NCI-H1930 (cell line): ENCODE measurements around the gene TMEM119.
"Not testable (repeated sequence)": the region's sequence is repeated elsewhere in the genome, so short reads cannot be mapped to it uniquely, and the experiment has no call there.

Experiments
- DNase-seq, 2 experiments: peaks; one replicate each; lab custom pipeline; 2025; lab: John Stamatoyannopoulos, UW

TMEM119 gene

DNA sequence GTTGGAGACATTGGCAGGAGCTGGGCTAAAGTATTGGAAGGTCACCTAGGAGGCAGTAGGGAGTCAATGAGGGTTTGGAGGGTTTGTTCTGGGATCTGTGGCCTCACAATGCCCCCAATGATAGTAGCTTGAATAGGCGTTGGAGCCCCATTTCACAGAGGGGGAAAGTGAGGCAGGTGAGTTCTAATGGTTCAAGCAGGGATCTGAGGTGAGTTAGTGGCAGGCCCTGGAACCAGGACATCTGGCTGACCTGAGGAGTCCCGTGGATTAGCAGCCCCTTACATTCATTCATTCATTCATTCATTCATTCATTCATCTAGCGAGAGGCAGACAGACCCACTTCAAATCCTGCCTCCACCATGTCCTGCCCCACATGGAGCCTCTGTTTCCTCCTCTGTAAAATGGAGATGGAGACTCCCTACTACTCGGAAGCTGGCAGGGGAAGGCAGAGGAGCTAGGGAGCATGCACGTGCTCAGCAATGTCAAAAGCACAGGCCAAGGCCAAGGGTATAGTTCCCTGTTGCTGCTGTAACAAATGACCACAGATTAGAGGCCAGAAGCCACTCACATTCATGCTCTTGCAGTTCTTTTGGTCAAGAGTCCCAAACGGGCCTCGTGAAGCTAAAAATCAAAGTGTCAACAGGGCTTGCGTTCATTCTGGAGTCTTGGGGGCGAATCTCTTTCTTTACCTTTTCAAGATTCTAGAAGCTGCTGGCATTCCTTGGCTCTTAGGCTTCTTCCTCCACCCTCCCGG lies 2.2 kb upstream of the TMEM119 start:
- DNase-seq = no peak

DNA sequence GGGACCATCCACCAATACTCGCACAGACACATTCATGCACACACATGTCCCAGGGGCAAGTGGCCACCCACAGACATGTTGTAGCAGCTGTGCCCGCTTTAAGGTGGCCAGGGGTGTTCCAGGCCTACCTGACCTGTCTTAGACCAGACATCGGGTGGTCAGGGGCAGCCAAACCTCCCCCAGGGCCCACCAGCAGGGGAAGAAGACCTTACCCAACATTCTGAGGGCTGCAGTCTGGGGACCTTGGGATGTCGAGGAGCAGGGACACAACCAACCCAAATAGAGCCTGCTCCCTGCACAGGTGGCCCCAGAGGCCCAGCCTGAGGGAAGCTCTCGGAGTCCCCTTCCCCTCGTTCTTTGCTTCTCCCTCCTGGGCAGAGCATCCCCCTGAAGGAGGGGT lies 1.7 kb upstream of the TMEM119 start:
- DNase-seq = no peak

DNA sequence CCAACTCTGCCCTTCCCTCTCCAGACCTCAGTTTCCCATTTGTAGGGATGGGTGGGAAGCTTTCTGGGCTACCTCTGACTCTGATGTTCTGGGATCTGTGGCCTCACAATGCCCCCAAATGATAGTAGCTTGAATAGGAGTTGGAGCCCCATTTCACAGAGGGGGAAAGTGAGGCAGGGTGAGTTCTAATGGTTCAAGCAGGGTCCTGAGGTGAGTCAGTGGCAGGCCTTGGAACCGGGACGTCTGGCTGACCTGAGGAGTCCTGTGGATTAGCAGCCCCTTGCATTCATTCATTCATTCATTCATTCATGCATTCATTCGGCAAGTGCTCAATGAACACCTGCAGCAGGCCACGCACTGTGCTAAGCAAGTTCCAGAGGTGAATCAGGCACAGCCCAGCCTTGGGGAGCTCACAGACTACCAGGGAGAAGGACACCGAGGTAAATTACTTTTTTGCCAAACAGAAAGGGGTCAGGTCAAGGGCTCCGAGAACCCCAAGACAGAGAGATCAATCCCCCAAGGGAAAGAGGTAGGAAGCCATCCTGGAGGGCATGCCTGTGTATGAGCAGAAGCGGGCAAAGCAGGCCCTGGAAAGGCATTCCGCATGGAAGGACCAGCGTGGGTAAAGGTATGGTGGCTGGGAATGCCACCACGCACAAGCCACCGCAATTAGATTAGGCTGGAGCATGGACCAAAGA lies 818 bp upstream of the TMEM119 start:
- no peak for DNase-seq

DNA sequence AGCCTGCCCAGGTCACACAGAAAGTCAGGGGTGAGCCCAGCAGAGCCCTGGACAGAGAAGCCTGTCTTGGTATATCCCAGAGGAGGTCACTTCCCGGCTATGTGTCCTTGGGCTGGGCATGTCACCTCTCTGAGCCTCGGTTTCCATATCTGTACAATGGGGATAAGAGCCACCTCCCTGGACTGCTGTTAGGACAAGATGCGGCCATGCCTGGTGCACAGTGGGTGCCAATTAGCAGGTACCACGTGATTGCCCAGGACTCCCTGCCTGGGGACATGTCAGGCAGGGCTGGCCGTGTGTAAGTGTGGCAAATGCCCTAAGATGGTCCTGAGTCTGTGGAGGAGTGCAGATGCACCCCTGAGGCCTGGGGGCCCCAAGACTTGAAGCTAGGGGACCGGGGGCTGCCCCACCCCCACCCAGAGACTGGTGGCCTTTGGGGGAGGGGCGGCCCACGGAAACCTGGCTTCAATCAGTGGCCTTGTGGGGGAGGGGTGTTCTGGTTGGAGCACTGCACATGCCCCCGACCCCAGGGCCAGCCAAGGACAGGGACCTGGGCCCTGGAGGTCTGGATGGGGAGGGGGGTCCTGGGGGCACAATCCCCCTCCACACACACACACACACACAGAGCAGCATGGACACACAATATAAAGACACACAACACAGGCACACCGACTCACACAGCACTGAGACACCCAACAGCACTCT lies 878 bp downstream of the TMEM119 start:
- DNase-seq = no peak

DNA sequence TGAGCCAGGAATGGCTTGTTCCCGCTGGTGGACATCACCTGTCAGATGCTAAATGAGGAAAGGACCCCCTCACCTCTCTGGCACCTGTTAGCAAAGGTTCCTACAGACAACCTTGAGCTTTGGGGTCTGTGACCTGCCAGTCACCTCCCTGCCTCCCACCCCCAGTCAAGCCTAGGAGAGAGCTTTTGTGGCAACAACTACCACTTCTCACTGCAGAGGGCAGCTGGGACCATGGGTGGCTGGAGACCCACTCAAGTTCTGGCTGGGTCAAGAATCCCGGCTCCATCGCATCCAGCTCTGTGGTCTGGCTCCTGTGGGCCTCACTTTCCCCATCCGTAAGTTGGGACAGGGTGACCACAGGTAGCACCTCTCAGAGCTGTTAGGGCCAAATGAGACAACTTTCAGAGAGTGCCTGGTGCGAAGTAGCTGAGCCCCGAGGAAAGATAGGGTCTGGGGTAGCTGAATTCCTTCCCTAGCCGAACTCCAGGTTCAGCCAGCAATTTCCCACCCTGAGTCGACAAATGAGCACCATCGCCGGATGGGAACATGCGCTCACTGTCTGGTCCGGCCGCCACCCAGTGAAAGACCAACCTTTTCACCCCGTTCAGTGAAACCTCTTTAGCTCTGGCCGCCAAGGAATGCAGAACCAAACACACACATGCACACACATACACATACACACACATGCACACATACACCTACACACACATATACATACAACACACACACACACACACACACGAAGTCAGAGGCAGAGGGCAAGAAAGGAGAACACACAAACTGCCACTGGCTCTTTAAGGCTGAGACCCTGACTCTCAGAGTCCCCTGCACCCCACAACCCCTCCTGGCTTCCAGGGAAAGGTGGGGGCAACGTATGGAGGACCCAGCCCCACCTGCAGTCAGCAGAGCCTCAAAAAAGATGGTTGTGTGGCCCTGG lies 1.9 kb downstream of the TMEM119 start:
- DNase-seq = no peak

DNA sequence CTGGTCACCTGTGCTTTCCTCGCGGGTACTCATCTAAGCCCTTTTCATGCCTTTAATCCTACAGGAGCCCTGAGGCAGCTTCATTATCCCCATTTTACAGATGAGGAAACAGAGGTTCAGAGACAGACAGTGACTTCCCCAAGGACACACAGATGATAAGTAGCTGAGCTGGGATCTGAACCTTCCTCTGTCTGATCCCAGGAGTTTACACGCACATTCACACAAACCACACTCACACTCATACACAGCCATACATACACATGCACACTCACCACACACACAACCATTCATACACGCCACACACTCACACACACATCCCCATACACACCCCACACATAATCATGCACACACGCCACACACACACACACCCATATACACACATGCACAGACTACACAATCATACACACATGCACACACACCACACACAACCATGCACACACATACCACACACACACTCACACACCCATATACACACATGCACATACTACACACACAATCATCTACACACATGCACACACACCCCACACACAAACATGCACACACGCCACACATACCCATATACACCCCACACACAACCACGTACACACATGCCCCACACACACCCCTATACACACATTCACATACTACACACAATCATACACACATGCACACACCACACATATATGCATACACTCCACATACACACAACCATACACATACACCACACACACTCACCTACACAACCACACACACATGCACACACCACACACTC lies 2.7 kb downstream of the TMEM119 start:
- no peak for DNase-seq

DNA sequence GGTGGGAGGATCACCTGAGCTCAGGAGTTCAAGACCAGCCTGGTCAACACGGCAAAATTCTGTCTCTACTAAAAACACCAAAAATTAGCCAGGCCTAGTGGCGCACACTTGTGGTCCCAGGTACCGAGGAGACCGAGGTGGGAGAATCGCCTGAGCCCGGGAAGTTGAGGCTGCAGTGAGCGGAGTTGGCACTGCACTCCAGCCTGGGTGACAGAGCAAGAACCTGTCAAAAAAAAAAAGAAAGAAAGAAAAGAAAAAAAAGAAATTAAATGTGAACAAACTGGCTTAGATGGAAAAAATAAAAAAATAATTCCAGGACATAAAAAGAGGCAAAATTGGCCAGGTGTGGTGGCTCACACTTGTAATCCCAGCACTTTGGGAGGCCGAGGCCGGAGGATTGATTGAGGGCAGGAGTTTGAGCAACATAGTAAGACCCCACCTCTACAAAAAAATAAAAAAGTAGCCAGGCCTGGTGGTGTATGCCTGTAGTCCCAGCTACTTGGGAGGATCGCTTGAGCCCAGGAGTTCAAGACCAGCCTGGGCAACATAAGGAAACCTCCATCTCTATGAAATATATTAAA lies 3.5 kb downstream of the TMEM119 start:
- no peak for DNase-seq

DNA sequence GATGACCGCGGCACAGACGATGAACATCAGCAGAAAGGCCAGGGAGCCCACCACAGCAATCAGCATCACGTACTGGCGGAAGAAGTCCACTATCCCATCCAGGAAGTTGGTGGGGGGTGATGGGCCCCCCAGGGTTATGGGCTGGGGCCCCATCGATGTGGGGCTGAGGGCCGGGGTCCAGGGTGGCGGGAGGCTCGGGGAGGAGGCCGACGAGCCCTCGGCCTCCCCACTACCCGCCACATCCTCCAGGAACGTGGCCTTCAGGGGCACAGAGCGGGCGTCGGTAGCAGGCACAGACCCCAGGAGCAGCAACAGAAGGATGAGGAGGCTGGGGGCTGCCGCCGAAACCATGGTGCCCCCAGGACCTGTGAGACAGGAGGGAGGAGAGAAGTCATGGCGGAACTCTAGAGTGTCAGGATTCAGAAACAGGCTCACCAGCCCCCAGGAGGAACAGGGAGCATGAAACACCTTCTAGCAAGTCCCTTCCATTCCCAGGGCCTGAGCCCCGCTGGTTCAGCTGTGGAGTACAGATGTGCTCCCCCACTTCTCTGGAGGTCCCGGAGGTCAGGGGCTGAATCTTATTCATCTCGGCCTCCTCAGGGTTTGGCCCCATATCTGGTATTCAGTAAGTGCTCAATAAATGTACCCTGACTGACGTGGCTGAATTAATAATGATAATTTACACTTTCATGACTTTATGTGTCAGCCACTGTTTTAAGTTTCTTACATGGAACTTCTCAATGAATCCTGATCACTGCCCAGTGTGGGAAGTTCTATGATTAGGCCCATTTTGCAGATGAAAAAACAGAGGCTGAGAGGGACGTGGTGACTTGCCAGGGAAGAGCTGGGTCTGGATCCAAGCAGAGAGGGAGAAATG lies 5.6 kb downstream of the TMEM119 start:
- DNase-seq = no peak

DNA sequence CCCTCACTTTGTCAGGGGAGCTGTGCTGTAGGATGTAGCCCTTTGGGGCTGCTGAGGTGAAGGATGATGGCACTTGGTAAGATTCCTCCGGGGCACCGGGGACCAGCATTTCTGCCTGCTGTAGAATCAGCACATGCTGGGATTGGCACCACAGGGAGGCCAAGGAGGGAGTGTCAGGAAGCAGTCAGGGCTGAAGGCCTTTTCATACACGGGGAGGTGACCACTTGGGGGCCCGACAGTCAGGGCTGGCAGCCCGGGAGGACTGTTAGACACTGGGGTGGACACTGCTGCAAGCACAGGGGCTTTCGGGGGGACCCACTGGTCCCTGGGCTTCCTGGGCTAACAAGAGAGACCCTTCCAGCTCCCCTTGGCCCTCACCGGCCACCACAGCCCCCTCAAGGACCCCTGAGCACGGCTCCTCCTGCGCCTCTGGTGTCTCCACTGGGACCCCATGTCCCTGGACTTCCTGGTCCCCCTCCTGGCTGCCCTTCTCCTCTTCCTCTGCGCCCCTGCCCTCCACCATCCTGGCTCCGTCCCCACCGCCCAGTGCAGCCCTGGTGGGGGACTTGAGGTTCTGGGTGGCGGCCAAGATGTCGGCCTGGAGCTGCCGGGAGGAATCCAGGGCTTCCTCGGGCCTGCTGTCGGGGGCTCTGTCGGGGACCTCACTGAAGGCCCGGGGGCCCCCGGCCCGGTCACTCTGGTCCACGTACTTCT lies 6.5 kb downstream of the TMEM119 start:
- DNase-seq = no peak

DNA sequence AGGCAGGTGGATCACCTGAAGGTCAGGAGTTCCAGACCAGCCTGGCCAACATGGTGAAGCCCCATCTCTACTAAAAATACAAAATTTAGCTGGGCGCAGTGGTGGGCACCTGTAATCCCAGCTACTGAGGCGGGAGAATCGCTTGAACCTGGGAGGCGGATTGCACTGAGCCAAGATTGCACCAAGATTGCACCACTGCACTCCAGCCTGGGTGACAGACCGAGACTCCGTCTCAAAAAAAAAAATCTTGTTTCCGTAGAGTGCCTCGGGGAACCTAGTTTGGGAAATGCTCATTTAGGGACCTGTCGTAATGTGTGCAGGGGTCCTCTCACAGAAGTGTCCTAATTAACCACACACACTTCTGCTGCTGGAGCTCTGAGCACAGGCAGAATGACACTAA lies 7.4 kb downstream of the TMEM119 start:
- DNase-seq = not testable (repeated sequence)

DNA sequence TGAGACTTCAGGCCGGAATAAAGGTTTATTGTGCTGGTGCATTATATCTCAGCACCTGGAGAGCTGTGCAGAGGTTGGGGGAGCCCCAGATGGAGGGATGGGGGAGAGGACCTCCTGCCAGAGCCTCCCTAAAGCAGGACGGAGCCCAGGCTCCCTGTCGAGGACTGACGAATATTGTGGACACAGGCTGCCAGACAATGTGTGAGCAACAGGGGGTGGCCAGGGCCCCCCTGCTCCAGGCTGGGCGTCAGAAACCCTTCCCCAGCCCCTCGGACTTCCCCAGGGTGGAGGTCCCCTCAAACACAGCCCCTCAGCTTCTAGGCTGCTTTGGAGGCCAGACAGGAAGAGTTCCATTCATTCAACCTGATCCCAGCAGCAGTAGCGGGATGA lies 8.0 kb downstream of the TMEM119 start:
- no peak for DNase-seq

DNA sequence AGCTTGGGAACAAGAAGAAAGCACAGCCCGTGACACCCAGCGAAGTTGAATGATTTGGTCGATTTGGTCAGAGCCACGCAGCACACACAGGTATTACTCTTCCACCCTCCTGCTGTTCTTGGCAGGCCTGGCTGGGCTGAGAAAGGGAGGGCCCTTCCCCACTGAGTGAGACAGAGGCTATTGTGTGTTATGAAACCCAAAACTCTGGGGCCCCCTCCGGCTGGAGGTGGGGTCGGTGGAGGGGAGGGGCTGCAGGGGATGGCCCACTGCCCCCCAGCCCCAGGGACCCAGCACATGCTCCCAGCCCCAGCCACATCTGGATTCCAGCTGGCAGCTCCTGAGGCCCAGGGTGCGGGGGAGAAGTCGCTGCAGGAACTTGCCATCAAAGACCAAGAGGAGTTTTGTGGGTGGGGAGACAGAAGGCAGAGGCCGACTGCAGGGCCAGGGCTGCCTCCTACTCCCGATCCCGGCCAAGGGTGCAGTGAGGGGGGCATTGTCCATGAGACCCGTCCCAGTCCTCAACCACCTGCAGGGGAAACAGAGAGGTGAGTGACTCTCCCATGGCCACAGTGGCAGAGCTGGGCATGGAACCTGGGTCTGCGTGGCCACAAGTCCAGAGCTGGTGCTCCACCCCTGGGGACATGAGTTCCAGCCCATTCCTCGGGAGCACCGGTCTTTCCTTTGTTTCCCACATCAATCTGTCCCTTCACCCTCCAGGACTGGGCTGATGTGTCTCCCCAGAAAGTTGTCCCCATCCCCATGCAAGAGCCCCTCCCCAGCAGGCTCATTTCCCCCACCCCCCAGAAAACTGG lies 8.7 kb downstream of the TMEM119 start:
- no peak for DNase-seq

DNA sequence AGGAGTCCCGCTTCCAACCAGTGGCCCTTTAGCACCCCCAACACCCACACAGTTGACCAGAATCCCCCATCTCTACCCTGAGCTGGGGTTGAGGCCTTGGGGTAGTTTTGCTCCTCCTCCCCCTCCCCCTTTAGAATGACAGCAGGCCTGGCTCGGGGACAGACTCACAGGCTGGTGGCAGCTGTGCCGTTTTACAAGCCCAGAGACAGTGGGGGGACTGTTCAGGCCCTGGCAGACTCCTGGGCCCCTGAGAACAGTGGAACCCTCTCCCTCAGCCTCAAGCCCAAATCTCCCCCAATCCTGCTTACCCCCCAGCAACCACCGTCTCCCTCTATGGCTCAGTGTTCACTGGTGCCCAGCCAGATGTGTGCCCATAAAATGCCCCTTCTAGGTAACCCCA lies 10.1 kb downstream of the TMEM119 start:
- DNase-seq = no peak

DNA sequence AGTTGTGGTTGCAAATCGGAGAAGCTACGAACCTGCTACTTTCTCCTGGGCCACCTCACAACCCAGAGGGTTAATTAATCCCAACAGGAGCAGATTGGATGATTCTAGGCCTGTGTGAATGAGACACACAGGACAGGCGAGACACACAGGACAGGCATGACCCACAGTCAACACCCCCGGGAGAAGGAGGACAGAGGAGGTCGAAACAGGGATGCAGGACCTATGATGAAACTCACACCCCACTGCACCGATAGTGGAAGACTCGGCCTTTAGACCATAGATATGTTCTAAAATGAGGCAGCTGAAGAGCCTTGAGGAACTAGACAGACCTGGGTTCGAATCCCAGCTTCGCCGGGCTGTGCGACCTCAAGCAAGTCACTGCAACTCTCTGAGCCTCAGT lies 11.6 kb downstream of the TMEM119 start:
- DNase-seq = no peak

DNA sequence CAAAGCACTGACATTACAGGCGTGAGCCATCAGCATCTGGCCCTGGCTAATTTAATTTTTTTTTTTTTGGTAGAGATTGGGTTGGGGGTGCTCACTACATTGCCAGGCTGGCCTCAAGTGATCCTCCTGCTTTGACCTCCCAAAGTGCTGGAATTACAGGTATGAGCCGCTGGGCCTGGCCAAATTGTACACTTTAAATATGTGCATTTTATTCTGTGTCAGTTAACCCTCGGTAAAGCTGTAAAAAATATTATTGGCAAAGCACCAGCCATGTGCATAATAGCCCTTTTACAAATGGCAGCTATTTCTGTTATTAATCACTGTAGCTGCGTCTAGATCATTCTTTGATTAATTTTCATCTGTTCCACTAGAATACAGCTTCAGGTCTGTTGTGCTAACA lies 12.0 kb downstream of the TMEM119 start:
- DNase-seq = no peak

DNA sequence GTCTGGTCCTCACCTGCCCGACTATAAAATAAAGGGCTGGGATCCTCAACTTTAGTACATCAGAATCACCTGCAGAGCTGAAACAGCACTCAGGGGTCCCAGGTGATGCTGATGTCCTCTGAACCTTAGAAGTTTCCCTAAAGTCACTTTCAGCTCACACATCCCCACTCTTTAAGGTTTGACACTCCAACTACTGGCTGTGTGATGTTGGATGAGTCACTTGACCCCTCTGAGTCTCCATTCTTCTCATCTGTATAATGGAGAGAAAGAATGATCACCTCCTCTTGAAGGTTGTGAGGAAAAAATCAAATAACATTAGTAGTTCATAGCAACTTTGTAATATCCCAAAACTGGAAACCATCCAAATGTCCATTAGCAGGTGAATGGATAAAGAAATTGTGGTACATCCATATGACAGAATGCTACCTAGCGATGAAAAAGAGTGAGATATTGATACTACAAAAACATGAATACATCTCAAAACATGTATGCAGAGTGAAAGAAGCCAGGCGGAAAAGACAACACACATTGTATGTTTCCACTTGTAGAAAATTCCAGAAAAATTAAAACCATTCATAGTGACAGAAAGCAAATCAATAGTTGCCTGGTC lies 13.3 kb downstream of the TMEM119 start:
- no peak for DNase-seq

DNA sequence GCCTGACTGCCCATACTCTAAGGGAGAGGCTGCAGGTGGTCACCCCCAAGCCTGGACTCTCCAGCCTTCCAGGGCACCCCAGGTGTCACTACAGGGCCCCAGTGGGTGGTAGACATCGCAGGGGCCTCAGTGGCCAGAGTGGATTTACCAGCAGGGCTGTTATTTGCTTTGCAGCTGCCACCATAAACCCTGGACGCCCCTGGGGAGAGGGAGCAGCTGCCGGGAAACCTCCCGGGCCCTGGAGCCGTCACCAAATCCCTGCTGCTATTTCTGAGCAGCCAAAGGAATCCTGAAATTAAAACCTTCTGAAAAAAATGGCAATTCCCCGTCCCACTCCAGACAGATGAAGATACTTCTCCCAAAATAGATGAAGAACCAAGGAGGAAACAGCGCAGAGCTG lies 13.9 kb downstream of the TMEM119 start:
- no peak for DNase-seq
